Activated T-cell treated with anti-CD3 and anti-CD28 coated beads, Interleukin-2, amount 50 U/mL, for 72 hours (primary cell): ENCODE results near the gene SUPT4H1. TPM values are rescaled to one million over a fixed set of nuclear protein-coding genes. Genes with fewer than 3 reads are reported as not detected.

ENCODE experiments used
- ATAC-seq, 2 donors: fragments of 150-1000 bp; cut with Tn5 transposase; replicated peaks in 1 of 2; 2 replicates each; pipeline ENCODE4 v1.10.0; 2021; ENCODE audit warnings: moderate library complexity in 2 of 2, mild to moderate bottlenecking in 1 of 2
- DNase-seq, 2 donors: peaks; one replicate each; pipeline ENCODE4 v3.0.0; 2021 to 2022; ENCODE audit warnings: mixed read lengths in 1 of 2
- H3K27ac Mint-ChIP-seq: one replicate; pipeline ENCODE4 v1.8.0; 2022; ENCODE audit warnings: mild to moderate bottlenecking, moderate library complexity, mixed read lengths
- H3K27me3 Mint-ChIP-seq: one replicate; pipeline ENCODE4 v1.8.0; 2022; ENCODE audit warnings: low read depth, mixed read lengths
- H3K36me3 Mint-ChIP-seq, 2 donors: one replicate each; pipeline ENCODE4 v1.8.0; 2022; ENCODE audit warnings: mixed read lengths in 2 of 2, mild to moderate bottlenecking in 1 of 2; ENCODE audit not compliant: insufficient read depth in 2 of 2
- H3K4me1 Mint-ChIP-seq: one replicate; pipeline ENCODE4 v1.8.0; 2022; ENCODE audit warnings: low read depth, mixed read lengths
- H3K4me3 Mint-ChIP-seq, 2 donors: one replicate each; pipeline ENCODE4 v1.8.0; 2022; ENCODE audit warnings: mild to moderate bottlenecking in 2 of 2, mixed read lengths in 2 of 2, moderate library complexity in 2 of 2
- H3K9me3 Mint-ChIP-seq, 2 donors: one replicate each; pipeline ENCODE4 v1.8.0; 2022; ENCODE audit warnings: mixed read lengths in 2 of 2
- total RNA-seq, 2 donors: library from RNA; stranded (reverse); gene quantifications; one replicate each; pipeline ENCODE4 v1.2.3, GENCODE V29; 2022

Gene SUPT4H1
- total RNA-seq, 2 donors from 2014 or later, result 101 to 110 TPM

DNA sequence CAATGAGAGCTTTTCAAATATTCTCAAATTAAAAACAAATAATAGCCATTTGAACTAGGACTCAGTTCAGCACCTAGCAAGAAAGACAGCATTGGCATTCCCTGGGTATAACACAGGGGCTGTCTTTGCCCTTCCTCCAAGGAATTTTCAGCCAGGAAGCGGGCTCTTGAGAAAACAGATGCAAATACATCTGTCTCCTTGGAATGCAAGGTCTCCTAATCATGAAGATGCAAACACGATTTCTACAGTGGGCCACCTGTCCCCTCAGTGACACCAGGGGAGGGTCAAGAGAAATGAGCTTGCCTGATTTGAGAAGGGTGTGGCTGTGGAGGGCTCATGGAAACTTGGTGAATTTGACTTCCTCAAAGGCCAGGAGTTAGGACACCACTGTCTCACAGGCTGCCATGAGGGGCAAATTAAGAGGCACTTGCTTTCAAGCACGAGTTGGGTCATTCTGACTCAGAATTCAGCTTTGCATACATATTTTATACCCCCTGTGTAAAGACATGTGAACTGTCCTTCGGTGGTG is 24.5 kb upstream of the SUPT4H1 start:
- ATAC-seq, result no peak
- H3K27ac Mint-ChIP-seq, result no peak overlapping the region
- peaks cover 35% of the 10 kb centered on the region for H3K4me1 Mint-ChIP-seq
- no peak overlapping the region for H3K4me3 Mint-ChIP-seq
- H3K27me3 Mint-ChIP-seq, result no peaks in the 10 kb centered on the region
- DNase-seq, result no peak
- H3K9me3 Mint-ChIP-seq, result no peaks in the 10 kb centered on the region
- no peaks in the 10 kb centered on the region for H3K36me3 Mint-ChIP-seq

DNA sequence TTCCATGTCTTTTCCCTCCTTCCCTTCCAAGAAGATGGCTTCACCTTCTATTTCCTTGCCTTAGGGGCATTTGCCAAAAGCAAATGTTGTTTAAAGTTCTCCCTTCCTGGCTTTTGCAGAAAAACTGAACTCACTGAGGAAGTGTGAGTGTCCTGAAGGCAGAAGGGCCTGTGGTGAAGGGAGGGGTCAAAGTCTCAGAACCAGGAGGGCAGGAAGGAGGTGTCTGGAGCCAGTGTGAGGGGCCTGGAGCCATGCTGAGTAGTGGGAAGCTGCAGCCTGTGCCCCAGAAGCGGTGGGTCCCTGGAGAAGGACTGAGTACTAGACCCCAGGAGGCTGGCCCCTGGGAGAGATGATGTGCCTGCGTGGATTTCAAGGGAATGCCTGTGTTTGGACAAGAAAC is 23.8 kb upstream of the SUPT4H1 start:
- Mint-ChIP-seq H3K4me1 (peaks cover 30% of the 10 kb centered on the region), H3K27me3 (no peaks in the 10 kb centered on the region), H3K9me3 (no peaks in the 10 kb centered on the region), H3K4me3 (no peak overlapping the region), H3K27ac (no peak overlapping the region), H3K36me3 (no peaks in the 10 kb centered on the region)
- ATAC-seq, result no peak
- DNase-seq, result no peak

DNA sequence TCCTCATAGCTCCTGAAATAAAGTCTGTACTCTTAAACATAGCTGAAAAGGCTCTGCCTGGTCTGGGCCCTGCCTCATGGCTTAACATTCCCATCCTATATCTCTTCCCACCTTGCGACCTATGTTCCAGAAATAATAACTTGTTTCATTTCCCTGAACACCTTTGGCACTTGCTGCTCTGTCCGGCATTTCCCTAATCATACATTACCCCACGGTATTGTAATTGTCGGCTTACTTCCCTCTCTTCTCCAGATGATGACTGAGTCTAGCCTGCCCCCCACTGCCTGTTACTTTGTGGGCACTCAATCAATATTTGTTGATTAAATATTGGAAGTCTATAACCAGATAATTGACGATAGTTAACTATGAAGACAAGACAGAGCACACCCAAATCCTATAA is 23.3 kb upstream of the SUPT4H1 start:
- no peak overlapping the region for H3K4me3 Mint-ChIP-seq
- DNase-seq (no peak), ATAC-seq (no peak)
- no peaks in the 10 kb centered on the region for H3K27me3 Mint-ChIP-seq
- H3K4me1 Mint-ChIP-seq, result peaks cover 28% of the 10 kb centered on the region
- no peaks in the 10 kb centered on the region for H3K36me3 Mint-ChIP-seq
- H3K9me3 Mint-ChIP-seq, result no peaks in the 10 kb centered on the region
- H3K27ac Mint-ChIP-seq, result no peak overlapping the region

DNA sequence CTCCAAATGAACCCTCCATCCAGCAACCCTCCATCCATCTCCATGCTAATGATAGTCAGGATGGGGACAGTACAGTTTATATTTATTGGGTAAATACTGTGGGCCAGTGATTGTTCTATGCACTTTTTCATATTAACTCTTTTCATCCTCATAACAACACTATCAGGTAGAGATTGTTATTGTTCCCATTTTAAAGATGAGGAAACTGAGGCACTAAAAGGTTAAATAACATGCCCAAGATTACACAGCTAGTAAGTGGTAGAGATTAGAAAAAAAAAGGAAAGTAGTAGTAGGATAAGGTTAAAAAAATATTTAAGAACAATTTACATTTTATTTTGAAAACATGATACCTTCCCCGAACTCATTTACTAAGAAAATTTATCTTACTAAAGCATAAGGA is 21.9 kb upstream of the SUPT4H1 start:
- Mint-ChIP-seq H3K36me3 (no peaks in the 10 kb centered on the region), H3K4me1 (peaks cover 22% of the 10 kb centered on the region), H3K4me3 (no peak overlapping the region), H3K27ac (no peak overlapping the region), H3K27me3 (no peaks in the 10 kb centered on the region), H3K9me3 (no peaks in the 10 kb centered on the region)
- no peak for ATAC-seq
- DNase-seq, result no peak

DNA sequence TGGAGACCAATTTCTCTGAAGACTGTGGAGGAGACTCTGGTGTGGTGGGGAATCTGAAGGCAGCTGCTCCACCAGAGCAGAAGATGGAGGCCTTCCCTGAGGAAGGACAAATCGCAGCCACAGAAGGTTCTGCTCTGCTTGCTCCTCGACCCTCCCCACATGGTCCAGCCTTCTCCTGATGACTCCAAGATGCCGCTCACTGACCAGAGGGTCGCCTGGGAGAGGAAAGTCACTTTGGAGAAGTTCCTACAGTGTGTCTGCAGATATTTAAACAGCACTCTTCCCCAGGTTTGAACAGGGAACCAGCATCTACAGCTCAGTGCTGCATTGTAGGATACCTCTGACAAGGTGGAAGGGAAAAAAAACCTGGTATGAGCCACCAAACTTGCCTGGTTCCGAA is 21.0 kb upstream of the SUPT4H1 start:
- Mint-ChIP-seq H3K9me3 (no peaks in the 10 kb centered on the region), H3K27ac (no peak overlapping the region), H3K4me3 (no peak overlapping the region), H3K27me3 (no peaks in the 10 kb centered on the region), H3K4me1 (peaks cover 14% of the 10 kb centered on the region), H3K36me3 (no peaks in the 10 kb centered on the region)
- no peak for ATAC-seq
- no peak for DNase-seq

DNA sequence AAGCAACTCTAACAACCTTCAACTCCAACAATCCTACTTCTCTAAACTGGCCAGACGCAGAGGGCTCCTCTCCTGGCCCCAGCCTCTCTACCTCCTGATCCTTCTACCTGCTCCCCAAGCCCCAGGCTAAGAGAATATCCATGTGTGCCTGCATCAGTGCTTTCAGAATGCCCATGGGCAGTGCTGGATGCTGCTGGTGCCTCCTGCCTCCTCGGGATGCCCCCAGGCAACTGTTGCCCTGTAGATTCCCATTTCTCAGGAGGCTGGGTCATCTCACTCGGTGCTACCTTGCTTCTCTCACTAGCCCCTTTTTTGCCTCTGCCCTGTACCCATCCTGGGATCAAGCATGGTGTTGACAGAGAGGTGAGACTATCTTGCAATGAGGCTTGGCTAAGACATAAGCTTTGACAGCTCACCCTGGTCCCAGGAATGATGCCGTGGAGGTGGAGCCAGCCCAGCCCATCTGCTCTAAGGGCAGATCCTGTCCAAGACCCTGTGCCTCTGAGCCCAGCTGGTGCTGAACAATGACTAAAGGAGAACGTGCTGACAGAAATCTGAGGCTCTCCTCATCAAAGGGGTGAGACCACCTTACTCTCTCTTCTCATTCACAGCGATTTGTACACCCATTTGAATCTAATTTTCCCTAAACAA is 19.4 kb upstream of the SUPT4H1 start:
- H3K27me3 Mint-ChIP-seq, result no peaks in the 10 kb centered on the region
- ATAC-seq, result no peak
- no peak for DNase-seq
- H3K36me3 Mint-ChIP-seq, result no peaks in the 10 kb centered on the region
- H3K4me1 Mint-ChIP-seq, result peaks cover 5% of the 10 kb centered on the region
- H3K27ac Mint-ChIP-seq, result peak overlapping the region; percentile 7
- H3K4me3 Mint-ChIP-seq, result no peak overlapping the region
- H3K9me3 Mint-ChIP-seq, result no peaks in the 10 kb centered on the region

DNA sequence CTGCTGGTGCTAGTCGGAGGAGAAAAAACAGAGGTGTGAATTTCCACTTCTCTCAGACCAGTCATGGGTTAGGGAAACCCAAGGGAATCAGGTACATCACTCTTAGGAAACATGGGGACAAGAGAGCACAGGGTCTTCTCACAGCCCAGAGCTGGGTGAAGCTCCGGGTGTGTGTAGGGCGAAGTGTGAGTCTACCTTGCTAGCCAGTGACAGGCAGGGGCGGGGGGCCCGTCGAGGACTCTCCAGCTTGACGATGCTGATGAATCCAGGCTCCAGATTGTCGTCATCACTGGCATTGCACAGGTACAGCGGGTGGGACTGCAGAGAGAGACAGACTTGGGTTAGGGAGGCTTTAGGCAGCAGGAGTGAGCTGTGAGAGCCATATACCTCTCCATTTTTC is 18.7 kb upstream of the SUPT4H1 start:
- Mint-ChIP-seq H3K9me3 (no peaks in the 10 kb centered on the region), H3K27ac (no peak overlapping the region), H3K4me3 (no peak overlapping the region), H3K4me1 (peaks cover 12% of the 10 kb centered on the region), H3K36me3 (no peaks in the 10 kb centered on the region), H3K27me3 (no peaks in the 10 kb centered on the region)
- no peak for ATAC-seq
- DNase-seq, result no peak

DNA sequence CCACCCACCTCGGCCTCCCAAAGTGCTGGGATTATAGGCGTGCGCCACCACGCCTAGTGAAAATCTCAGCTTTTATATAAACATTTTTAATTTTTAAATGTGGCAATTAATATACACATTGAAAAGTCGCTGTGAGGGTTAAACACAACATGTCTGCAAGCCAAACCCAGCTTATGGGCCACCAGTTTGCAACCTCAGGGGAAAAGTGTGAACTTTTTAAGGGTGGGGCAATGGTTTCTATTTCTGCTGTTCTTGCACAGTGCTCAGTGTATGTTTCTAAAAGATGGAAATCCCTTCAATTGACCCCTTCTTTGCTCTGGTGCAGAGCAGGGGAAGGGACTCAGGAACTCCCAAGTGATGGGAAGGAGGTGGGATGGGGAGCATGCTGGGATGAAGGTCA is 18.3 kb upstream of the SUPT4H1 start:
- Mint-ChIP-seq H3K36me3 (no peaks in the 10 kb centered on the region), H3K4me1 (peaks cover 12% of the 10 kb centered on the region), H3K27ac (no peak overlapping the region), H3K27me3 (no peaks in the 10 kb centered on the region), H3K9me3 (no peaks in the 10 kb centered on the region), H3K4me3 (no peak overlapping the region)
- ATAC-seq, result no peak
- DNase-seq, result no peak

DNA sequence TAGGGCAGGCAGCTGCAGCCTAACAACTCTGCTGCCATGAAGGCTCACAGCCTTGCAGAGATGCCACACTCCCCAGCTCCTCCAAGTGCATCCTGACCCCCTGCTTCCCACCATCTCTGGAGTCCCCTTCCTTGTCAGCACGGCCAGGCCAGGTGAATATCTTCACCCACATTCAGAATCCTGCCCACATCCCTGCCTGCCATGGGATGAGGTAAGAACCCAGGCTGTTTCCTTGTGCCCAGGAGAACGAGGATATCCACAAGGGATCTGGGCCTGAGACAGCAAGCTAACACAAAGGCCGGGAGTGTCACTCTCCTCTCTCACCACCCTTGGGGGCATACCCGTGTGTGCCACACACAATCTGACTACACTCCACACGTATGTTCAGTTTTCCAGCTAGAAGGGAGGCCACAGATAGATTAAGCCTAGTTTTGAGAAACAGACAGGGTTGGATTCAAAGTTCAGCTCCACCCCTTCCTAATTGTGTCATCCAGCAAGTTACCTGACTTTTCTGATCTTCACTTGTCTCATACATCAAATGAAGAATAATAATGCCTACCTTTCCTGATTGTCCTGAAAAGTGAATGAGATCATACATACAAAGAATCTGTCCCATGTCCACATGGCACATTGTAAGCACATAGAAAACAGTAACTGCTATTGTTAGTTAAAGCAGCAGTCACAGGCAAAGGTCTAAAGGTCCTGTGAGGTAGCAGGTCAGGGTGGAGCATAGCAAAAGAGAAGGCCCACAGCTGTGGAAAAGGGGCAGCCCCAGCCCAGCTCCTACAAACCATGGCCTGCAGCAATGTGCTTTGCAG is 17.4 kb upstream of the SUPT4H1 start:
- Mint-ChIP-seq H3K4me3 (no peak overlapping the region), H3K4me1 (peaks cover 12% of the 10 kb centered on the region)

DNA sequence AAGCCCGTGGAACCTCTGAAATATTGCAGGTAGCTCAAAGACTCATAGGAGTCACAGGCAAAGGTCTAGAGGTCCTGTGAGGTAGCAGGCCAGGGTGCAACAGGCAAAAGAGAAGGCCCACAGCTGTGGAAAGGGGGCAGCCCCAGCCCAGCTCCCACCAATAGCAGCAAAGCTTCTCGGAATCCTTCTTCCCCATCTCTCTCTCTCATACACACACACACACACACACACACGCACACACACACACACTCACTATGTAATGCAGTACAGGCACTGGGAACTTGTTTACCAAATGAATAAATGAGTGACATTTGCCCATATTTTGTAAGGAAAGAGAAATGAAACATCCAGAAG is 16.8 kb upstream of the SUPT4H1 start:
- ATAC-seq (no peak), DNase-seq (no peak)
- Mint-ChIP-seq H3K36me3 (no peaks in the 10 kb centered on the region), H3K27me3 (no peaks in the 10 kb centered on the region), H3K9me3 (no peaks in the 10 kb centered on the region), H3K4me3 (no peak overlapping the region), H3K4me1 (peaks cover 12% of the 10 kb centered on the region), H3K27ac (no peak overlapping the region)

More for the DNA sequence above, 17.4 kb upstream of the SUPT4H1 start:
- DNase-seq (no peak), ATAC-seq (no peak)
- Mint-ChIP-seq H3K9me3 (no peaks in the 10 kb centered on the region), H3K36me3 (no peaks in the 10 kb centered on the region), H3K27me3 (no peaks in the 10 kb centered on the region), H3K27ac (no peak overlapping the region)

DNA sequence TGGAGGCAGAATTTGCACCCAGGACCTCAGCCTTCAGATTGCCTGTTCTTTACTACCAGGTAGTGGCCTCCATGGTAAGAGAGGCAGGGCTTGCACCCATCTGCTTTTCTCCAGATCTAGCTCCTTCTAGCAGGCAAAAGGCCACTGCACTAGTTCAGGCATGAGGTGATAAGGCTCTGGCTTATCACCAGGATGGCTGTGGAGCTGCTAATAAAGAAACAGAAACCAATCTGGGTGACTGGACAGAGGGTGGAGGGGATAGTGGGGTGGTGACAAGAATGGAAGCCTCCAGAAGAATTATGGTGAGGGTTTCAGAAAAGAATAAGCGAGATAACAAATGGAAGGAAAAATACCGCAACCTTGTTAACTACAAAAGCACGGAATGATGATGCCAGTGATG is 15.5 kb upstream of the SUPT4H1 start:
- no peaks in the 10 kb centered on the region for H3K27me3 Mint-ChIP-seq
- H3K36me3 Mint-ChIP-seq, result no peaks in the 10 kb centered on the region
- ATAC-seq, result no peak
- H3K4me1 Mint-ChIP-seq, result peaks cover 12% of the 10 kb centered on the region
- no peak overlapping the region for H3K27ac Mint-ChIP-seq
- H3K9me3 Mint-ChIP-seq, result no peaks in the 10 kb centered on the region
- no peak for DNase-seq
- H3K4me3 Mint-ChIP-seq, result no peak overlapping the region

DNA sequence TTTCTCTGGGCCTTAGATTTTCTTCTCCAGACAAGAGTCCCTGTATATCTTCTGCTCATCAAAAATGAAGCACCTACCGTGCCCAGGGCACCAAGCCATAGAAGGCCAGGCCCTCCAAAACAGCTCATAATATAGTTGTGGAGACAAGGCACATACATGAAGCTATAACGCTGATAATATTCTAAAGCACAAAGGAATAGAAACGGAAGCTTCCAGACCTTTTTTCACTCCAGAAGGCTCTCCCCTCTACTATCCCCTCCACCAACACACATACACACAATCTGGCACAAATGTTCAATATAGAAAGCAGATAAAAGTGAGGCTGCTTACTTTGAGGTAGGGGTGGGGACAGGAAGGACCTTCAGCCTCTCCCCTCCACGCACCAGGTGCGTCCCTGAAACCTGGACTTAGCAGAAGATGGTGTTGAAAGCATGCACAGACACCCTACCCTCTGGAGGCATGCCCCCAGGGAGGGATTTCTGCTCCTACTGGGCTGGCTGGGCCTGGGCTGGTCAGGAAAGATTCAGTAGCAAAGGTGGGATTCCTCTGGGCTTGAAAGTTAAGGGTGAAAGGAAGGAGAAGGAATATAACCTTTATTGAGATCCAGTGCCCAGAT is 14.1 kb upstream of the SUPT4H1 start:
- DNase-seq (no peak), ATAC-seq (no peak)
- Mint-ChIP-seq H3K4me3 (no peak overlapping the region), H3K27me3 (no peaks in the 10 kb centered on the region), H3K36me3 (no peaks in the 10 kb centered on the region), H3K4me1 (peaks cover 12% of the 10 kb centered on the region), H3K9me3 (no peaks in the 10 kb centered on the region), H3K27ac (no peak overlapping the region)

DNA sequence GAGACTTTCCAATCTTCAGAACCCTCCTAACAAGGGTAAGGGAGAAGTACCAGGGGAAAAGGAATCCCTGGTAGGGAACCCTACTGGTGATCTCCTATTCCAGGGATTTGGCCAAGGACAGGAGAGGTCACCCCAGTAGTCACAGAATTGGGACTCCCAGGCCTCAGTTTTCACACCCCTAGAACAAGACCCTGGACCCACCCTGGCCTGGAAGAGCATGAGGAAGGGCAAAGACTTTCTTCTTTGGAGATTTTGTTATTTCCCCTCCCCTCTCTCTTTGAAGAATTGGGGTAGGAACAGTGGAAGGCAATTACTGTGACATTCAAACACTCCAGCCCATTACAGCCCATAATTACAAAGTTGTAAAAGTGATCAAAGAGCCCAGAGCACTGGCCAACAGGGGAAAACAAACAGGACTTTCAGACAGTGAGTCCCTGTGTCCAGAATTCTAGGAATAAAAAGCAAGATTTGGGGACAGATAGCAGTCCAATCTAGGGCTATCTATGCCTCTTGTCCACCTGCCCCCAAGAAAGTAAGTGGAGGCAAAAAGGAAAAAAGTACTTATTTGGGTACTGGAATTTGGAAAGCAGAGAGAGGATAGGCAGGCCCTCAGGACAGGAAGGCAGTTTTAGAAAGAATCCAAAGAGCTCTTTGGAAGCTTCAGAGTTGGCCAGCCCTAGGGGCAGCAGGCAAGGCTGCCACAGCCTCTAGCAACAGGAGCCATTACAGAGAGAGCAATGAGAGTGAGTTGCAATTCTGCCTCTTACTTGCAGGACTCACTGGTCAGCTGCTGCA is 13.4 kb upstream of the SUPT4H1 start:
- no peaks in the 10 kb centered on the region for H3K36me3 Mint-ChIP-seq
- no peak for ATAC-seq
- H3K4me3 Mint-ChIP-seq, result no peak overlapping the region
- H3K4me1 Mint-ChIP-seq, result peaks cover 12% of the 10 kb centered on the region
- no peak for DNase-seq
- H3K27me3 Mint-ChIP-seq, result no peaks in the 10 kb centered on the region
- H3K9me3 Mint-ChIP-seq, result no peaks in the 10 kb centered on the region
- no peak overlapping the region for H3K27ac Mint-ChIP-seq
